HUES48 (cell line): ENCODE results near the gene PCED1B.

Source experiments
- H3K27ac ChIP-seq: one replicate; pipeline ENCODE4 v1.7.0; 2013; ENCODE audit warnings: low read depth, low read length, inconsistent platforms
- H3K27me3 ChIP-seq: 2 replicates; pipeline ENCODE4 v1.6.1; 2013; ENCODE audit warnings: mild to moderate bottlenecking, low read length; ENCODE audit not compliant: control insufficient read depth, insufficient read depth
- H3K36me3 ChIP-seq: 2 replicates; pipeline ENCODE4 v1.6.1; 2013; ENCODE audit warnings: low read length; ENCODE audit not compliant: control insufficient read depth, insufficient read depth
- H3K4me1 ChIP-seq: 2 replicates; pipeline ENCODE4 v1.6.1; 2013; ENCODE audit warnings: mild to moderate bottlenecking, low read length; ENCODE audit not compliant: control insufficient read depth, insufficient read depth
- H3K4me3 ChIP-seq: 2 replicates; pipeline ENCODE4 v1.5.1; 2013; ENCODE audit warnings: mild to moderate bottlenecking, low read depth, low read length
- H3K9ac ChIP-seq: 2 replicates; pipeline ENCODE4 v1.6.1; 2013; ENCODE audit warnings: mild to moderate bottlenecking, low read depth, low read length, moderate library complexity
- H3K9me3 ChIP-seq: 2 replicates; pipeline ENCODE4 v1.6.1; 2013; ENCODE audit warnings: low read length; ENCODE audit not compliant: control insufficient read depth, insufficient read depth

The PCED1B gene

DNA sequence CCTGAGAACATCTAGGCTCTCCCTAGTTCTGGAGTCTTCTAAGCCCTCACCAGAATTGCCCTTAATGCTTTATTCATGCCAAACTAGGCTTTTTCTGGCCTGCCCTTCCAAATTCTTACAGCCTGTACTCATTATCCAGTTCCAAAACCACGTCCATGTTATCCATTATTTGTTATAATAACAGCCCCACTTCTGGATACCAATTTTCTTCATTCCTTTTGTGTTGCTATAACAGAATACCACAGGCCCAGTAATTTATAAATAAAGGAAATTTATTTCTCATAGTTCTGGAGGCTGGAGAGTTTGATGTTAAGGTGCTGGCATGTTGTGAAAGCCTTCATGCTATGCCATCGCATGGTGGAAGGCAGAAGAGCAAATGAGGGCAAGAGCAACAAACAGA lies 68.3 kb downstream of the PCED1B start:
- Histone ChIP-seq H3K9me3 (no peaks in the 10 kb centered on the region), H3K36me3 (no peaks in the 10 kb centered on the region), H3K4me3 (no peak overlapping the region), H3K27me3 (no peaks in the 10 kb centered on the region), H3K4me1 (0 out of 2 replicates have a peak, but pooled peaks cover 5% of the 10 kb centered on the region), H3K27ac (no peak overlapping the region), H3K9ac (no peak overlapping the region)

DNA sequence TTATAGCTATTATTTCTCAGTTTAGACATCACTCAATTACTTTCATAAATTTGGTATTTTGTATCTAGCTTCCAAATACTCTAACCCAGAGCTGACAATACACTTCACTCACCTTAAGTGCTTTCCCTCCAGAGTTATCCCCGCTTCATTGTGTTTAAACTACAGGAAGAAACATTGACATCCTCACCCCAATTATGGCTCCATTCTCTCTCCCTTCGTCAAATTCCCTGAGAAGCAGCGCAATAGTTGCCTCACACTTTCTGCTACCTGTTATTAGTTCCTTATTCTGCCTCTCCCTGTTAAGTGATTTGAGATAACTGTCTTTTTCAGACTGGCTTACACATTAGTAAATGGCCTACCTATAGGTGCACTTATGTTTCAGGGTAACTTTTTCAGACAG lies 69.7 kb downstream of the PCED1B start:
- Histone ChIP-seq H3K27me3 (no peaks in the 10 kb centered on the region), H3K4me3 (no peak overlapping the region), H3K27ac (no peak overlapping the region), H3K36me3 (no peaks in the 10 kb centered on the region), H3K9ac (no peak overlapping the region), H3K4me1 (0 out of 2 replicates have a peak, but pooled peaks cover 5% of the 10 kb centered on the region), H3K9me3 (no peaks in the 10 kb centered on the region)

DNA sequence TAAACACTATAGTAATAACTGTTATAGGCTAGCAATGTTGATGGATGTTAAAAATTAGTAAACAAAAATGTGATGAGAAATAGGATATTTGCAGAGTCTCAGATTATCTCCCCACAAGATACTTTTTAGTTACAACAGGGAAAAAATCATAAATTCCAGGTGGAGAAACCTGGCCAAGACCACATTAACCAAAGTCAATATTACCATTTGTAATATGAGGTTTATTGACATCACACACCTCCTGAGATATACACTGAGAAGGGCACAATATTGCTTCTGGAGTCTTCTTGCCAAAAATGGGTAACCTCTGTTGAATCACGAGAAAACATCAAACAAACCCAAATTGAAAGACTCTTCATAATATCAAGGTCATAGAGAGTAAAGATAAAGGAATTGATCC lies 72.7 kb downstream of the PCED1B start:
- Histone ChIP-seq H3K9ac (no peak overlapping the region), H3K4me3 (no peak overlapping the region), H3K27ac (no peak overlapping the region), H3K4me1 (0 out of 2 replicates have a peak, but pooled peaks cover 5% of the 10 kb centered on the region), H3K27me3 (no peaks in the 10 kb centered on the region), H3K36me3 (no peaks in the 10 kb centered on the region), H3K9me3 (no peaks in the 10 kb centered on the region)

- no peak overlapping the region for H3K9ac ChIP-seq
- H3K36me3 ChIP-seq: no peaks in the 10 kb centered on the region
- no peak overlapping the region for H3K4me3 ChIP-seq
- no peaks in the 10 kb centered on the region for H3K4me1 ChIP-seq
- H3K9me3 ChIP-seq: no peaks in the 10 kb centered on the region
- no peak overlapping the region for H3K27ac ChIP-seq
- H3K27me3 ChIP-seq: no peaks in the 10 kb centered on the region
These were observed 76.2 kb downstream of the PCED1B start for GRCh38 chr12:47155457-47156166.

DNA sequence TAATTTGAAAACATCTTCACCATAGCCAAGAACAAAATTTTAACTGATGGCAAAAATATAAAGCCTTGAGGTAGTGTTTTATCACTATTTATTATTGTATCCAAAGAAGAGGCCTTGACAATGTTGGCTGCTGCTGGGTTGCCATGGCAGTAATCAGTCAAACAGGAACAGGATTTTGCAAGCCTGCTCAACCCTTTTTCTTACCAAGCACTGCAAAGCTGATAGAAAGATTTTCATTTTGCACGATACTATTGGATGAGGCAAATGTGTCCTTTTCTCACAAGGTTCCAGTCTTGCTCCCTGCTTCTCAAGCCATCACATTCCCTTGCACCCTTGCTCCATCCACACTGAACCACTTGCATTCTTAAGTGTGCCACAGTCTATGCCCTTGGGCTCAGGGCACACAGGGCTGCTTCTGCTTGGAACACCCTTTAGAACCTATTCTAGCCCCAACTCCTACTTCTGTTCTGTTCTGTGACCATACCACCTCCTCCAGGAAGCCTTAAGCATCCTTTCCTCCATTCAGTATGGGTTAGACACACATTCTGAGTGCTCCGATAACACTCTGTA lies 76.8 kb downstream of the PCED1B start:
- H3K9ac ChIP-seq: no peak overlapping the region
- no peaks in the 10 kb centered on the region for H3K27me3 ChIP-seq
- H3K4me3 ChIP-seq: no peak overlapping the region
- H3K27ac ChIP-seq: no peak overlapping the region
- no peaks in the 10 kb centered on the region for H3K9me3 ChIP-seq
- H3K4me1 ChIP-seq: no peaks in the 10 kb centered on the region
- H3K36me3 ChIP-seq: no peaks in the 10 kb centered on the region

- Histone ChIP-seq H3K27ac (no peak overlapping the region), H3K36me3 (no peaks in the 10 kb centered on the region), H3K27me3 (no peaks in the 10 kb centered on the region), H3K9me3 (no peaks in the 10 kb centered on the region), H3K4me1 (no peaks in the 10 kb centered on the region), H3K4me3 (no peak overlapping the region), H3K9ac (no peak overlapping the region)
These were observed 79.4 kb downstream of the PCED1B start for GRCh38 chr12:47158792-47159191.

DNA sequence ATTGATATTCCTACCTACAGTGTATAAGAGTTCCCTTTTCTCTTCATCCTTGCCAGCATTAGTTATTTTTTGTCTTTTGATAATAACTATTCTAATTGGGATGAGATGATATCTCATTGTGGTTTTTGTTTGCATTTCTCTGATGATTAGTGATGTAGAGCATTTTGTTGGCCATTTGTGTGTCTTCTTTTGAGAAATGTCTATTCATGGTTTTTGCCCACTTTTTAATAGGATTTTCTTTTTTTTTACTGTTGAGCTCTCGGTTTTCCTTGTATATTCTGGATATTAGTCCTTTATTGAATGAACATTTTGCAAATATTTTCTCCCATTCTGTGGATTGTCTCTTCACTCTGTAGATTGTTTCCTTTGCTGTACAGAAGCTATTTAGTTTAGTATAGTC lies 79.9 kb downstream of the PCED1B start:
- Histone ChIP-seq H3K9ac (no peak overlapping the region), H3K9me3 (no peaks in the 10 kb centered on the region), H3K36me3 (no peaks in the 10 kb centered on the region), H3K27me3 (no peaks in the 10 kb centered on the region), H3K4me1 (no peaks in the 10 kb centered on the region), H3K4me3 (no peak overlapping the region), H3K27ac (no peak overlapping the region)

DNA sequence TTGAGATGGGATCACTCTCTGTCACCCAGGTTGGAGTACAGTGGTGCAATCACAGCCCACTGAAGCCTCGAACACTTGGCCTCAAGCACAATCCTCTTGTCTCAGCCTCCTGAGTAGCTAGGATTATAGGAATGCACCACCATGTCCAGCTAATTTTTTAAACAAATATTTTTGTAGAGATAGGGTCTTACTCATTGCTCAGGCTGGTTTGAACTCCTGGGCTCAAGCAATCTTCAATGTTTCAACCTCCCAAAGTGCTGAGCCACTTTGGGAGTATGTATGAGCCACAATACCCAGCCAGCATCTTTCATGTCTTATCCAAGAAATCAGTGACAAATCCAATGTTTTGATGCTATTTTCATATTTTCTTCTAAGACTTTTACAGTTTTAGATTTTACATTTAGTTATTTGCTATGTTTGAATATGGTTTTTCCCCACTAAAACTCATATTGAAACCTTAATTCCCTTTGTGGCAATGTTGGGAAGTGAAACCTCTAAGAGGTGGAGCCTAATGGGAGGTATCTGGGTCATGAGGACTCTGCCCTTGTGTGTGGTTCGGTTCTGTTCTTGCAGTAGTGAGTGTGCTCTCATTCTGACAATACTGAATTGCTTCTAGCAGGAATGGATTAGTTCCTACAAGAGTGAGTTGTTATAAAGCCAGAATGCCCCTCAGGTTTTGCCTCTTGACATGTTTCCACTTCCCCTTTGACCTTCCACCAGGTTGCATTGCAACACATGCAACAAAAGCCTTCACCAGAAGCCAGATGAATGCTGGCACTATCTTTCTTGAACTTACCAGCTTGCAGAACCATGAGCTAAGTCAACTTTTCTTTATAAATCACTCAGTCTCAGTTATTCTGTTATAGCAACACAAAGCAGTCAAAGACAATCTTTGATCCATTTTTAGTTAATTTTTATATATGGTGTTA lies 81.2 kb downstream of the PCED1B start:
- Histone ChIP-seq H3K4me1 (no peaks in the 10 kb centered on the region), H3K27me3 (no peaks in the 10 kb centered on the region), H3K4me3 (no peak overlapping the region), H3K36me3 (no peaks in the 10 kb centered on the region), H3K27ac (no peak overlapping the region), H3K9me3 (no peaks in the 10 kb centered on the region), H3K9ac (no peak overlapping the region)

GRCh38 chr12:47164116-47164515 lies 84.7 kb downstream of the PCED1B start:
- Histone ChIP-seq H3K4me3 (no peak overlapping the region), H3K9me3 (no peaks in the 10 kb centered on the region), H3K4me1 (no peaks in the 10 kb centered on the region), H3K36me3 (no peaks in the 10 kb centered on the region), H3K9ac (no peak overlapping the region), H3K27me3 (no peaks in the 10 kb centered on the region), H3K27ac (no peak overlapping the region)

GRCh38 chr12:47164724-47165439 lies 85.5 kb downstream of the PCED1B start:
- H3K4me3 ChIP-seq: no peak overlapping the region
- H3K27me3 ChIP-seq: no peaks in the 10 kb centered on the region
- H3K36me3 ChIP-seq: no peaks in the 10 kb centered on the region
- no peaks in the 10 kb centered on the region for H3K9me3 ChIP-seq
- no peak overlapping the region for H3K27ac ChIP-seq
- H3K4me1 ChIP-seq: no peaks in the 10 kb centered on the region
- no peak overlapping the region for H3K9ac ChIP-seq
